Kidney glomerular epithelial cell (primary cell): ENCODE data around the gene AKAP13.
"Not testable (repeated sequence)": the region's sequence is repeated elsewhere in the genome, so short reads cannot be mapped to it uniquely, and the experiment has no call there.

Source experiments
- DNase-seq: peaks from one replicate; lab custom pipeline; 2025; lab: John Stamatoyannopoulos, UW

Gene AKAP13

GRCh38 chr15:85571780-85572179, 191.4 kb downstream of the AKAP13 start:
- no peak for DNase-seq

- DNase-seq = no peak
Observed at GRCh38 chr15:85576392-85576791, 196.0 kb downstream of the AKAP13 start.

GRCh38 chr15:85578941-85579701, 198.7 kb downstream of the AKAP13 start:
- no peak for DNase-seq

- peak; percentile 37 for DNase-seq
Observed at GRCh38 chr15:85579957-85580694, 199.7 kb downstream of the AKAP13 start.

GRCh38 chr15:85580879-85581278, 200.5 kb downstream of the AKAP13 start:
- DNase-seq = no peak

GRCh38 chr15:85581495-85581894, 201.1 kb downstream of the AKAP13 start:
- no peak for DNase-seq

GRCh38 chr15:85582131-85583079, 202.0 kb downstream of the AKAP13 start:
- DNase-seq = peak; percentile 66

GRCh38 chr15:85583442-85583841, 203.0 kb downstream of the AKAP13 start:
- no peak for DNase-seq

- DNase-seq = no peak
Observed at GRCh38 chr15:85583923-85584390, 203.6 kb downstream of the AKAP13 start.

- DNase-seq = no peak
Observed at GRCh38 chr15:85584872-85585271, 204.5 kb downstream of the AKAP13 start.

GRCh38 chr15:85586196-85586595, 205.8 kb downstream of the AKAP13 start:
- not testable (repeated sequence) for DNase-seq

GRCh38 chr15:85587707-85588411, 207.5 kb downstream of the AKAP13 start:
- DNase-seq = peak; percentile 49

GRCh38 chr15:85588677-85589076, 208.3 kb downstream of the AKAP13 start:
- no peak for DNase-seq

- peak; percentile 94 for DNase-seq
Observed at GRCh38 chr15:85589851-85590250, 209.4 kb downstream of the AKAP13 start.

- DNase-seq = no peak
Observed at GRCh38 chr15:85591622-85592021, 211.2 kb downstream of the AKAP13 start.

GRCh38 chr15:85592148-85592547, 211.7 kb downstream of the AKAP13 start:
- peak; percentile 70 for DNase-seq

- no peak for DNase-seq
Observed at GRCh38 chr15:85593809-85594445, 213.5 kb downstream of the AKAP13 start.

- no peak for DNase-seq
Observed at GRCh38 chr15:85595804-85596536, 215.6 kb downstream of the AKAP13 start.

- no peak for DNase-seq
Observed at GRCh38 chr15:85597155-85597815, 216.9 kb downstream of the AKAP13 start.

- no peak for DNase-seq
Observed at GRCh38 chr15:85598219-85598618, 217.8 kb downstream of the AKAP13 start.
